ENCODE data around the gene ROBO1.

Gene ROBO1

DNA sequence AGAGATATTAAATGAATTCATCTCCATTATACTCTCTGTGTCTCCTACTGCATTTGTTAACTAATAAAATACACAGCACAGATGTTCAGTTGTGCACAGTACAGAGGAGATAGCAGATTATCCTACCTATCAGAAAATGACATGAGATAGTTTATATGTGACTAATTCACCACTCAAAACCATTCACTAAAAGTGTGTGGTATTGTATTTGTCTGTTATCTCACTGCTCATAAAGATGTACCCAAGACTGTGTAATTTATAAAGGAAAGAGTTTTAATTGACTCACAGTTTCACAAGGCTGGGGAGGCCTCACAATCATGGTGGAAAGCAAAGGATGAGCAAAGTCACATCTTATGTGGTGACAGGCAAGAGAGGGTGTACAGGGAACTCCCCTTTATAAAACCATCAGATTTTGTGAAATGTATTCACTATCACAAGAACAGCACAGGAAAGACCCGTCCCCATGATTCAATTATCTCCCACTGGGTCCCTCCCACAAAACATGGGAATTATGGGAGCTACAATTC is 936.3 kb downstream of the ROBO1 start:
- ATAC-seq (no peak), DNase-seq (ENCODE audit: low spot score in 2 of 2) (no peak)
- Mint-ChIP-seq H3K9me3 (peaks cover 3% of the 10 kb centered on the region), H3K4me3 (no peak overlapping the region), H3K36me3 (no peaks in the 10 kb centered on the region), H3K27ac (no peak overlapping the region), H3K4me1 (no peaks in the 10 kb centered on the region)

DNA sequence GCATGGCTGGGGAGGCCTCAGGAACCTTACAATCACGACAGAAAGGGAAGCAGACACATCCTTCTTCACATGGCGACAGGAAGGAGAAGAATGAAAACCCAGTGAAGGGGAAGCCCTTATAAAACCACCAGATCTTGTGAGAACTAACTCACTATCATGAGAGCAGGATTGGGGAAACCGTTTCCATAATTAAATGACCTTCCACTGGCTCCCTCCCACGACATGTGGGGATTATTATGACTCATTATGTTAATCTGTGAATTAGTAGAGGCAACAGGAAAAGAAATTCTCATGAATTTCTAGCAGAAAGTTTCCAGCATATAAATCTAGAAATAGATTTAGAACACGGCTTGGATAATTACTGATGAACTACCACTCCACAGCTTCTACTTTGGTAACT is 937.3 kb downstream of the ROBO1 start:
- Mint-ChIP-seq H3K27ac (no peak overlapping the region), H3K4me1 (no peaks in the 10 kb centered on the region), H3K36me3 (no peaks in the 10 kb centered on the region), H3K4me3 (no peak overlapping the region), H3K9me3 (peaks cover 3% of the 10 kb centered on the region)
- ATAC-seq (no peak), DNase-seq (ENCODE audit: low spot score in 2 of 2) (no peak)

DNA sequence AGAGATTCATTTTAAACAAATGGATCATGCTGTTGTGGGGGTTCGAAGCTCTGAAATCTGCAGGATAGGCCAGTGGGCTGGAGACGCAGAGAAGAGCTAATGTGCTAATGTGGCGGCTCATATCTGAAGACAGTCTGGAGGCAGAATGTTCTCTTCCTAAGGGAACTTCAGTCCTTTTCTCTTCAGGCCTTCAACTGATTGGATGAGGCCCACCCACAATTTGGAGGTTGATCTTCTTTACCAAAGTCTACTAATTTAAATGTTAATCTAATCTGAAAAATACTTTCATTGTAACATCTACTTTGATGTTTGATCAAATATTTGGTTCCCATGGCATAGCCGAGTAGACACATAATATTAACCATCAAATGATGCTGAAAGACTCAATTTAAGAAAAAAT is 940.2 kb downstream of the ROBO1 start:
- no peaks in the 10 kb centered on the region for H3K36me3 Mint-ChIP-seq
- peaks cover 5% of the 10 kb centered on the region for H3K9me3 Mint-ChIP-seq
- H3K4me1 Mint-ChIP-seq, result no peaks in the 10 kb centered on the region
- no peak overlapping the region for H3K27ac Mint-ChIP-seq
- H3K4me3 Mint-ChIP-seq, result no peak overlapping the region
- DNase-seq (ENCODE audit: low spot score in 2 of 2) (no peak), ATAC-seq (no peak)

DNA sequence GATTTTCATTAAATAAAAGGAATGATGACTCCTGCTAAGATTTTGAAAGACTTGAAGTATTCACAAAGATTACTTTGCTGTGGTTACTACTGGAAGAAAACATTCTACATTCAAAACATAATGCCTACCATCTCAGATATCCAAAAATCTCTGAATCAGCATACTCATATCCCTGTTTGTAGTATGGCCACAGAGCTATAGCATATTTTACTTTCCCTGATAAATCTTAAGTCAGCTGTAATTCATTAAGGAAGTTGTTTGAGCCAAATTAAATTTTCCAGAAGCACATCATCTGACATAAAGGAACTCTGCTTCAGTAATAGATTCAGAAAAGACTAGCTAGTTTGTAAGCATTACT is 942.0 kb downstream of the ROBO1 start:
- H3K4me3 Mint-ChIP-seq, result no peak overlapping the region

DNA sequence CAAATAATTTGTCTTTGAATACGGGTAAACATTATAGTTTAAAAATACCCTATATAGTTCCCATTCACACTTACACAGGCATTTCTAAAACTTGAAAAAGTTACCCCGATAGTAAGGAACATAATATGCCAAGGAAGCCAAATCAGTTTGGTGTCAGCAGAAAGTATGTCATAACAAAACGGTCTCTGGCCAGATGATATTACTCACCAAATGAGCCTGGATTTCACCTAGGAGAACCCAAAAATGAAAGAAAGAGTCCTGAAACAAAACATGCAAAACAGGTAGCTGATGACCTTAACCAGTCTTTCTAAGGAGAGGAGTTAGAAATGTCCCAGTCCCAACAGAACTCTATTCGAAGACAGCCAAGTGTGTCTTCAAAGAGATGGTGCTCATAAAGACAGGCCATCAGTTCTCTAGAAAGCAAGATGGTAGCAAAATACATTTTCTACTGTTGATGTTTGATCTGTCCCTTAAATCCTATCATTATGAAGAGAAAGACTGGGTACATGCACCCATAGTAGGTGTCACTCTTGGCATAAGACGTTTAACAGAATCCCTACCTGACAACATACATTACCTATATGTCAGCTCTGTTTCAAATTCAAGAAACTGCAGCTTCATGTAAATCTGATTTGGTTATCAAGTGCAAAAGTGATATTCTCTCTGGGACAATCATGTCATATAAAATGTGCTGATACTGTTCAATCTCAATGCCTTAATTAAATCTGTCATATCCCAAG is 942.5 kb downstream of the ROBO1 start:
- ATAC-seq, result no peak
- no peak for DNase-seq (ENCODE audit: low spot score in 2 of 2)
- H3K4me1 Mint-ChIP-seq, result no peaks in the 10 kb centered on the region

More for the DNA sequence above, 942.0 kb downstream of the ROBO1 start:
- H3K27ac Mint-ChIP-seq, result no peak overlapping the region
- peaks cover 10% of the 10 kb centered on the region for H3K9me3 Mint-ChIP-seq
- DNase-seq (ENCODE audit: low spot score in 2 of 2) (no peak), ATAC-seq (no peak)
- no peaks in the 10 kb centered on the region for H3K36me3 Mint-ChIP-seq
- no peaks in the 10 kb centered on the region for H3K4me1 Mint-ChIP-seq

DNA sequence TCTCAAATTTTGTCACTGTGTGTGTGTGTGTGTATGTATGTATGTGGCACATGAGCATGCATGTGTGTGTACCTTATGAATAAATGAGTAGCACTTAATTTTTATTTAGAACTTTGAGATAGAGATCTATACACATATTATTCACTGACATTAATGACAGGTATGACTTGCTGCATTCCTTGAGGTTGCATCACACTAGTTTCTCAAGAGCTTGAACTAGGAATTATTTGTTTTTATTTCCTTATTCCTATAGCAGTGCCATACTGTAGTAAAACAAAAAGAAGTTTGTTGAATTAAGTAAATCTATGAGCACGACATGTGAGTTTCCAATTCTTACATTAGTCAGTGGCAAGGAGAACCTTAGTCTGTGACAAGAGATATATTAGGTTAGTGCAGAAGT is 943.9 kb downstream of the ROBO1 start:
- H3K9me3 Mint-ChIP-seq, result peaks cover 15% of the 10 kb centered on the region
- no peaks in the 10 kb centered on the region for H3K4me1 Mint-ChIP-seq
- DNase-seq (ENCODE audit: low spot score in 2 of 2) (no peak), ATAC-seq (no peak)
- H3K36me3 Mint-ChIP-seq, result no peaks in the 10 kb centered on the region
- no peak overlapping the region for H3K4me3 Mint-ChIP-seq
- no peak overlapping the region for H3K27ac Mint-ChIP-seq

More for the DNA sequence above, 942.5 kb downstream of the ROBO1 start:
- Mint-ChIP-seq H3K9me3 (peaks cover 10% of the 10 kb centered on the region), H3K27ac (no peak overlapping the region), H3K36me3 (no peaks in the 10 kb centered on the region), H3K4me3 (no peak overlapping the region)

DNA sequence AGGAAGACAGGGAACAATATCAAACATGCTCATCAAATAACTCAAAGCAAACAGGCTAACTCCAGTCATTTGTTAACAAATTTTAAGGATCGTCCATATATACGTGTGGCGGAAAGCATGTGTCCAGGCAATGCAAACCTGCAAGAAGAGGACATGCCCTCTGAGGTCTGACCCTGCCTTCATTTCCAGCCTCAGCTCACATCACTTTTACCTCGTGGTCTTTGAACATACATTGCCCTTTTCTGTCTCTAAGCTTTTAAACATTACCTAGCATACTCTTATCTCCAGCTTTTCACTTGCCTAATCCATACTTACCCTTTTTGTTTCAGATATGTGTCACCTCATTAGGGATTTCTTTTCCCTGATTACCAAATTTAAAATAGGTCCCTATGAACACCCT is 944.4 kb downstream of the ROBO1 start:
- H3K4me3 Mint-ChIP-seq, result no peak overlapping the region
- DNase-seq (ENCODE audit: low spot score in 2 of 2) (no peak), ATAC-seq (no peak)
- no peak overlapping the region for H3K27ac Mint-ChIP-seq
- H3K9me3 Mint-ChIP-seq, result peaks cover 18% of the 10 kb centered on the region
- no peaks in the 10 kb centered on the region for H3K4me1 Mint-ChIP-seq
- H3K36me3 Mint-ChIP-seq, result no peaks in the 10 kb centered on the region

DNA sequence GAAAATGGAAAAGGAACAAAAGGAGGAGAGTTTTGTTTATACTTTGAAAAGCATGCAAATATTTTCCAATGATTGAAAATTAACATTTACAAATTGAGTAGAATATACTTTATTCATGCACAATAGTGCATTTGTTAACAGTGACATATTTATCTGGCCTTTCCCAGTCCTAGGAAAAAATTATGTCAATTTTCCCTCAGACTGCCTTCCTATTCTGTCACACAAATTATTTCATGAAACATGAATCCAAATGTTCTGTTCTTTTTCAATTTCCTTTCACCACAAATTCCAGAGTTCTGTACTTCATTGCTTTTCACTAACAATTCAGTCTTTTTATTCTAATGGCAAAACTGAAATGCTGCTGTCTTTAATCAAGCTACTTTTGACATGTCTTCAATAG is 945.1 kb downstream of the ROBO1 start:
- Mint-ChIP-seq H3K36me3 (no peaks in the 10 kb centered on the region), H3K27ac (no peak overlapping the region), H3K4me3 (no peak overlapping the region), H3K9me3 (peaks cover 18% of the 10 kb centered on the region), H3K4me1 (no peaks in the 10 kb centered on the region)
- ATAC-seq (no peak), DNase-seq (ENCODE audit: low spot score in 2 of 2) (no peak)

DNA sequence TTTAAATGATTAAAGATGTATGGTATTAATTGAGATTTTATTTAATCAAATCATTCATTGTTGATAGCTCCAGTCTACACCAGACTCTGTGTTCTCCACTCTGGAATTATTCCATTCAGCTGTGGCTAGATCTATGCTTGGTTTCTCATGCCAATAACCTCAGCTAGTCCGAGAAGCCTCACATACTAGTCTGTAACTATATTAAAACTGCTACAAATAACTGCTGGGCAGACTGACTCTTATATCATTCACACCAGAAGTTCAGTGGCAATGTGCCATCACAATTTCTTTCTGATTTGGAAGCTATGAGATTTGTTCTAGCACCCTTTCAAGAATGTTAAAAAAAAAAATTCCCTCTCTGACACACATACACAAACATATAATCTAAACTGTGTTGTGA is 947.3 kb downstream of the ROBO1 start:
- H3K4me3 Mint-ChIP-seq, result no peak overlapping the region
- no peak for ATAC-seq
- H3K27ac Mint-ChIP-seq, result no peak overlapping the region
- no peaks in the 10 kb centered on the region for H3K4me1 Mint-ChIP-seq
- peaks cover 18% of the 10 kb centered on the region for H3K9me3 Mint-ChIP-seq
- no peaks in the 10 kb centered on the region for H3K36me3 Mint-ChIP-seq
- DNase-seq (ENCODE audit: low spot score in 2 of 2), result no peak

DNA sequence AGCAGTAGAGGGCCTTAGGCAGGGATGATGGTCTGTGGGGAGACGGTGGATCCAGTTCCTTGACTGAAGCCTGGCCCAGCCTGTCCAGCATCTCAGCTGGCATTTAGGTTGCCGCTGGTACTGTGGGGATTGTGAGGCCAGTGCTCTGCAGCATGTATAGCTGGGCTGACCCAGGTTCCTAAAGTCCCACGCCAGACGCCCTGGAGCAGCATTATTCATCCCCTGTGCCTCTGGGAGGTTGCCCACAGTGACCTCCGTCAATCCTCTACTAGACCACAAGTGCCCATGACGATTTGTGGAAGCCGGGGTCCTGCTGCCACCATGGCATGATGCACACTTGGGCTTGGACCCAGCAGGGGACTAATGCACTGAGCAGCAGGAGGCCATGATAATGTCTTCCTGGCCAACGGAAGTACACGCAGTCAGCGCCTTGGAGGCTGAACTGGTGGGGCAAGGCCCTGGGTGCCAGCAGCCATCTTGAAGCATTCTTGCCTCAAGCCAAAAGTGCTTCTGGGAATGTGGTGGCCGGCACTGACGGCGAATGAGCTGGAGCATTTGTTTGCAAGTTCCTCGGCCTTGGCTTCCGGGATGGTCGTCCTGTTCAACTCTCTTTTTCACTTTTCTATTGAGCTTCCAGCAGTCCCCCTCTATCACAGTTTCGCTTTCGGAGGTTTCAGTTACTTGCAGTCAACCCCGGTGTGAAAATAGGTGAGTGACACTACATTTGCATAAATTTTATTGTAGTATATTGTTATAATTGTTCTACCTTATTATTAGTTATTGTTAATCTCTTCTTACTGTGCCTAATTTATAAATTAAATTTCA is 949.4 kb downstream of the ROBO1 start:
- Mint-ChIP-seq H3K4me3 (no peak overlapping the region), H3K4me1 (no peaks in the 10 kb centered on the region), H3K36me3 (no peaks in the 10 kb centered on the region), H3K27ac (no peak overlapping the region), H3K9me3 (peaks cover 19% of the 10 kb centered on the region)
- DNase-seq (ENCODE audit: low spot score in 2 of 2) (no peak), ATAC-seq (no peak)

DNA sequence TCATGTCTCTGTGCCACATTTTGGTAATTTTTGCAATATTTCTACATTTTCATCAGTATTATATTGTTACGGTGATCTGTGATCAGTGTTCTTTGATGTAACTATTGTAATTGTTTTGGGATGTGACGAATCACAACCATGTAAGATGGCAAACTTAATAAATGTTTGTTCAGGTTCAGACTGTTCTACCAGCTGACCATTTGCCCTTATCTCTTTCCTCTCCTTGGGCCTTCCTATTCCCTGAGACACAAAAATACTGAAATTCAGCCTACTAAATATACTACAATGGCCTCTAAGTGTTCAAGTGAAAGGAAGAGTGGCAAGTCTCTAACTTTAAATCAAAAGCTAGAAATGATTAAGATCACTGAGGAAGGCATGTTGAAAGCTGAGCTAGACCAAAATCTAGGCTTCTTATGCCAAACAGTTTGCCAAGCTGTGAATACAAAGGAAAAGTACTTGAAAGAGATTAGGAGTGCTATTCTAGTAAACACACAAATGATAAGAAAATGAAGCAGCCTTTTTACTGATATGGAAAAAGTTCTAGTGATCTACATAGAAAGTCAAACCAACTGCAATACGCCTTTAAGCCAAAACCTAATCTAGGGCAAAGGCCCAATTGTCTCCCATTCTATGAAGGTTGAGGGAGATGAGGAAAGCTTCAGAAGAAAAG is 952.8 kb downstream of the ROBO1 start:
- no peak for ATAC-seq
- H3K27ac Mint-ChIP-seq, result no peak overlapping the region
- H3K4me3 Mint-ChIP-seq, result no peak overlapping the region
- peaks cover 26% of the 10 kb centered on the region for H3K9me3 Mint-ChIP-seq
- no peak for DNase-seq (ENCODE audit: low spot score in 2 of 2)
- no peaks in the 10 kb centered on the region for H3K36me3 Mint-ChIP-seq
- no peaks in the 10 kb centered on the region for H3K4me1 Mint-ChIP-seq

DNA sequence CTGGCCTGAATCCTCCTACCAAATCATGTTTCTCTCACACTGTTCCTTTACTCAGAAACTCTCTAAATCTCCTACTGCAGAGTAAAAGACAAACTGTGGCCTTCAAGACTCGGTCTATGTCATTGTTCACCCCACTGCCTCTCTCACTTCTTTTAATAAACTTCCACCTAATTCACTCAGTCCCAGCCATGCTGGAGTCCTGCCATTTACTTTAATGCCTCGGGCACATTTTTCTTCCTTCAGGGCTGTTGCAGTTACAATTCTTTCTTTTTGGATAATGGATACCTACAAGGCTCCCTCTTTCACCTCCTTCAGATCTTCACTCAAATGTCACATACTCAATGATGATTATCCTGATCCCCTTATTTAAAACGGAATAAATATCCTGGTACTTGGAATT is 955.6 kb downstream of the ROBO1 start:
- no peak for ATAC-seq
- Mint-ChIP-seq H3K4me3 (no peak overlapping the region), H3K27ac (no peak overlapping the region), H3K9me3 (peaks cover 20% of the 10 kb centered on the region), H3K4me1 (no peaks in the 10 kb centered on the region), H3K36me3 (no peaks in the 10 kb centered on the region)
- no peak for DNase-seq (ENCODE audit: low spot score in 2 of 2)

DNA sequence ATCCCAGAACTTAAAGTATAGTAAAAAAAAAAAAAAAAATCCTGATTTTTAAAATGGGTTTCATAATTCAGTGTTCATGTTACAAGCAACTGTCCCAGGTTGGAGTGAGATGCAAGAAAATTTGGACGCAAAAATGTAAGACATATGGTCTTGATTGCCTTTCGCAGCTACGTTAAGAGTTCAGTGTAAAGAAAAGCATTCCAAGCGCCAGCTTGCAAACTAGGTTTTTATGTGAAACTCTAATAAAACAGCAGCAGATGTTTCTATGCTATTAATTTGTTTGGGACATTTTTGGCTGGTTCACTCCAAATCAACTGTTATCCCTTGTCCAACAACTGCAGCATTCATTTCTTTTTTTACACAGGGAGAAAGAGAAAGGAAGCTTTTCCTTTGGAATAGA is 957.8 kb downstream of the ROBO1 start:
- Mint-ChIP-seq H3K4me1 (no peaks in the 10 kb centered on the region), H3K4me3 (no peak overlapping the region), H3K27ac (no peak overlapping the region), H3K36me3 (no peaks in the 10 kb centered on the region), H3K9me3 (peaks cover 18% of the 10 kb centered on the region)
- DNase-seq (ENCODE audit: low spot score in 2 of 2), result no peak
- ATAC-seq, result no peak

DNA sequence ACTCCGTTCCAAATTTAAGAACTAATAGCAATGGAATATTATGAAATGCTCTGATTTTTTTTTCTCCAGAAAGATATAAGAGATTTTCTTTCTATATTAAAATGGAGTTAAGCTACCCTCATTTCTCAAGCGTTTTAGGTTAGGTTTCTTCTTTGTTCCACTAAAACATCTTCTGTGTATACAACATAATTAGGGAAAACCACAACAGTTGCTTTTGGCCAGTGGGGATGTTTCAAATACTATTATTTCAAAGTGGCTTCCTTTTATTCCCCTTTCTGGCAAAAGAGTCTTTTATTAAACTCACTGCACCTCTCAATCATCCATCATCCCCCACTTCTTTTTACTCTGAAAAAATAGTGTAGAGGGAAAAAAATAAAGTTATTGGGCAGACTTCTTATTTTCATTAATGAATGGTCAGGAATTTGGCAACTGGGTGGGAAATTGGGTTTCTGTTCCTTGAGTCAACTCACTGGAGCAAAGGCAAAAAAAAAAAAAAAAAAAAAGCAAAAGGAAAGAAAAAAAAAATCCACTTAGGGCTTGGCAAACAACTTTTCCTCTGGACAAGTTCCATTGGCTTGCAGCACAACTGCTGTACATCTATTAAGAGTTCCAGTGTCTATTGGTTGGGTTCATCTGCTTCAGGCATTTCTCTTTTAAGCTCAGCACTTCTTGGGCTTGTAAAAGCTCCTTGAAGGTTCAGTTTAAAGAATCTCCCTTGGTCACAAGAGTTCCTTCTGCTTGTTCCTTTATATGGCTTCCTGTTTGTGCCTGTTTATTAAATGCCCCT is 963.4 kb downstream of the ROBO1 start:
- Mint-ChIP-seq H3K9me3 (peaks cover 15% of the 10 kb centered on the region), H3K36me3 (no peaks in the 10 kb centered on the region), H3K27ac (no peak overlapping the region), H3K4me3 (no peak overlapping the region), H3K4me1 (no peaks in the 10 kb centered on the region)
- ATAC-seq (no peak), DNase-seq (ENCODE audit: low spot score in 2 of 2) (no peak)

DNA sequence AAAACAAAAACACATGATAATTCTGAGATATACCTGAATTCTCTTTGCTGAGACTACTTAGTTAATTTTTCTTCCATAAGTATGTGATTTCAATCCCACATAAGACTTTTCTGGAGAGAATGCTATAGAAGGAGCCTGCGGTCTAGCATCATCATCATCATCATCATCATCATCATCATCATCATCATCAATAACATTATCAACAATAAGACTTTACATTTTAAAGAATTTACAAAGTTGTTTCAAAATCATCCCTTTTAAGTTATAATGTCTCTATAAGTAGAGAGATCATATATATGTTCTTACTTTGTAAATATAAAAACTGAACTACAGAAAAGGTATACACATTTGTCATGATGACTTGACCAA is 965.3 kb downstream of the ROBO1 start:
- peaks cover 12% of the 10 kb centered on the region for H3K9me3 Mint-ChIP-seq

More for the DNA sequence above, 965.3 kb downstream of the ROBO1 start:
- no peak for DNase-seq (ENCODE audit: low spot score in 2 of 2)
- Mint-ChIP-seq H3K36me3 (no peaks in the 10 kb centered on the region), H3K27ac (no peak overlapping the region), H3K4me3 (no peak overlapping the region), H3K4me1 (no peaks in the 10 kb centered on the region)
- ATAC-seq, result no peak
